Right renal pelvis (tissue), 4 donors: ENCODE measurements around the gene RNF19B. TPM values are rescaled to one million over a fixed set of nuclear protein-coding genes. Genes with fewer than 3 reads are reported as not detected.
"Not testable (repeated sequence)": the region's sequence is repeated elsewhere in the genome, so short reads cannot be mapped to it uniquely, and the experiment has no call there.

ENCODE experiments used
- DNase-seq, 4 donors: peaks; one replicate each; pipeline ENCODE4 v3.0.0-alpha.2; 2013; ENCODE audit warnings: low read depth in 4 of 4, low spot score in 3 of 4, missing footprints in 1 of 4
- polyA plus RNA-seq, 4 donors: library from polyadenylated mRNA; unstranded; fragments of 120-200 nt; gene quantifications; one replicate each; pipeline ENCODE4 v1.2.1, GENCODE V29; 2013; ENCODE audit not compliant: insufficient read length in 4 of 4

The RNF19B gene
- polyA plus RNA-seq, 4 donors = 17.6 to 19.5 (median 18.7) TPM

- peak in 2 of 4 donors; percentile 36 to 47 for DNase-seq
Measured at GRCh38 chr1:32992489-32993323, 28.1 kb upstream of the RNF19B start.

GRCh38 chr1:32991819-32992488 is 27.3 kb upstream of the RNF19B start:
- DNase-seq = no peak

GRCh38 chr1:32991386-32991785 is 26.8 kb upstream of the RNF19B start:
- no peak for DNase-seq

GRCh38 chr1:32990887-32991286 is 26.3 kb upstream of the RNF19B start:
- DNase-seq = no peak

GRCh38 chr1:32989160-32990050 is 24.8 kb upstream of the RNF19B start:
- DNase-seq = no peak

- no peak for DNase-seq
Measured at GRCh38 chr1:32988665-32989064, 24.1 kb upstream of the RNF19B start.

- no peak for DNase-seq
Measured at GRCh38 chr1:32985226-32985625, 20.6 kb upstream of the RNF19B start.

- no peak for DNase-seq
Measured at GRCh38 chr1:32984455-32985171, 20.0 kb upstream of the RNF19B start.

GRCh38 chr1:32984090-32984454 is 19.5 kb upstream of the RNF19B start:
- DNase-seq = no peak

- DNase-seq = no peak
Measured at GRCh38 chr1:32983020-32983419, 18.4 kb upstream of the RNF19B start.

GRCh38 chr1:32981003-32981901 is 16.6 kb upstream of the RNF19B start:
- DNase-seq = no peak

- DNase-seq = no peak
Measured at GRCh38 chr1:32980080-32980479, 15.5 kb upstream of the RNF19B start.

- DNase-seq = no peak
Measured at GRCh38 chr1:32978854-32979253, 14.2 kb upstream of the RNF19B start.

- DNase-seq = no peak
Measured at GRCh38 chr1:32977546-32978087, 13.0 kb upstream of the RNF19B start.

- DNase-seq = not testable (repeated sequence)
Measured at GRCh38 chr1:32975055-32975454, 10.4 kb upstream of the RNF19B start.

GRCh38 chr1:32973458-32973857 is 8.8 kb upstream of the RNF19B start:
- not testable (repeated sequence) for DNase-seq

- peak in 3 of 4 donors; percentile 52 to 60 (median 54) for DNase-seq
Measured at GRCh38 chr1:32972814-32973428, 8.3 kb upstream of the RNF19B start.

- no peak for DNase-seq
Measured at GRCh38 chr1:32971576-32971975, 7.0 kb upstream of the RNF19B start.

GRCh38 chr1:32971156-32971555 is 6.5 kb upstream of the RNF19B start:
- DNase-seq = no peak
